Astrocyte of the cerebellum (primary cell): ENCODE data around the gene PGLYRP4.

Experiments used
- DNase-seq: peaks from one replicate; pipeline ENCODE4 v3.0.0-alpha.2; 2011; ENCODE audit warnings: low read depth
- H3K4me3 ChIP-seq: 2 replicates; pipeline ENCODE4 v1.5.1; 2011; ENCODE audit warnings: mild to moderate bottlenecking, low read depth, low read length, moderate library complexity
- CTCF ChIP-seq: IDR thresholded peaks from 2 replicates; pipeline ENCODE4 v1.5.1; 2012; ENCODE audit warnings: low read length, low read depth, moderate library complexity, mild to moderate bottlenecking; ENCODE audit errors: missing control alignments
- in situ Hi-C: cut with HindIII; loops from 2 replicates; pipeline ENCODE4 v1.10.0; 2017; ENCODE audit warnings: low sequenced_read_pairs

PGLYRP4 gene

GRCh38 chr1:153341431-153341934, 7.2 kb downstream of the PGLYRP4 start:
- TF ChIP-seq CTCF = no peak
- in situ Hi-C loops = no loop called here
- DNase-seq = no peak
- H3K4me3 ChIP-seq = no peak overlapping the region

- no peak for DNase-seq
- in situ Hi-C loops = no loop called here
- no peak overlapping the region for H3K4me3 ChIP-seq
- TF ChIP-seq CTCF = no peak
Observed at GRCh38 chr1:153340356-153340755, 8.3 kb downstream of the PGLYRP4 start.

- TF ChIP-seq CTCF = no peak
- in situ Hi-C loops = no loop called here
- DNase-seq = no peak
- no peak overlapping the region for H3K4me3 ChIP-seq
Observed at GRCh38 chr1:153339802-153340201, 8.8 kb downstream of the PGLYRP4 start.

- H3K4me3 ChIP-seq = no peak overlapping the region
- in situ Hi-C loops = no loop called here
- no peak for TF ChIP-seq CTCF
- no peak for DNase-seq
Observed at GRCh38 chr1:153337980-153338853, 10.4 kb downstream of the PGLYRP4 start.

- in situ Hi-C loops = no loop called here
- no peak for DNase-seq
- no peak for TF ChIP-seq CTCF
- no peak overlapping the region for H3K4me3 ChIP-seq
Observed at GRCh38 chr1:153336650-153337049, 12.0 kb downstream of the PGLYRP4 start.

GRCh38 chr1:153333902-153334301, 14.7 kb downstream of the PGLYRP4 start:
- no peak for TF ChIP-seq CTCF
- in situ Hi-C loops = no loop called here
- no peak overlapping the region for H3K4me3 ChIP-seq
- DNase-seq = no peak
